SU-DHL-6 (cell line): ENCODE data around the gene PRMT5.
A peak's percentile ranks its signal among the peaks of the same experiment; 100 is the strongest.

Experiments
- H2AFZ ChIP-seq: fragments of 200-600 bp; sonication (generic); 2 replicates; pipeline ENCODE4 v1.6.1; 2014; ENCODE audit warnings: low read depth, mild to moderate bottlenecking, moderate library complexity, mixed read lengths, antibody characterized with exemption, low read length; ENCODE audit not compliant: severe bottlenecking
- H3F3A ChIP-seq: fragments of 200-600 bp; shearing (Covaris generic); 2 replicates; pipeline ENCODE4 v1.6.0; 2016; ENCODE audit warnings: antibody characterized with exemption, mild to moderate bottlenecking; ENCODE audit not compliant: insufficient read depth
- H3K27ac ChIP-seq: fragments of 200-600 bp; sonication (generic); 2 replicates; pipeline ENCODE4 v1.5.1; 2016; ENCODE audit warnings: low read depth, mild to moderate bottlenecking, low read length, moderate library complexity, mixed read lengths
- H3K27me3 ChIP-seq: fragments of 200-600 bp; sonication (generic), shearing (Covaris generic); 2 replicates; pipeline ENCODE4 v1.6.0; 2014; ENCODE audit warnings: mild to moderate bottlenecking, low read length
- H3K36me3 ChIP-seq: fragments of 200-600 bp; sonication (generic); 2 replicates; pipeline ENCODE4 v1.6.1; 2014; ENCODE audit warnings: mild to moderate bottlenecking, low read length, mixed read lengths
- H3K4me2 ChIP-seq: fragments of 300-600, 200-600 bp; shearing (Covaris generic), sonication (generic); 2 replicates; pipeline ENCODE4 v1.6.0; 2014; ENCODE audit warnings: low read length, low read depth, mild to moderate bottlenecking; ENCODE audit not compliant: poor library complexity, severe bottlenecking
- H3K4me3 ChIP-seq: fragments of 200-600 bp; sonication (generic); 2 replicates; pipeline ENCODE4 v1.5.1; 2014; ENCODE audit warnings: antibody characterized with exemption, low read length, mild to moderate bottlenecking, mixed read lengths; ENCODE audit not compliant: insufficient read depth, poor library complexity, severe bottlenecking
- H3K79me2 ChIP-seq: fragments of 200-600 bp; sonication (generic); 2 replicates; pipeline ENCODE4 v1.6.1; 2014; ENCODE audit warnings: mild to moderate bottlenecking, low read length, moderate library complexity; ENCODE audit not compliant: insufficient read depth
- H3K9ac ChIP-seq: fragments of 200-600 bp; sonication (generic); 2 replicates; pipeline ENCODE4 v1.7.0; 2014; ENCODE audit warnings: mild to moderate bottlenecking, low read length
- H3K9me2 ChIP-seq: fragments of 200-600 bp; sonication (generic); replicated peaks from 2 replicates; pipeline ENCODE4 v1.6.1; 2014; ENCODE audit warnings: low read length; ENCODE audit not compliant: insufficient read depth
- H3K9me3 ChIP-seq: fragments of 200-600 bp; sonication (generic); 2 replicates; pipeline ENCODE4 v1.6.1; 2014; ENCODE audit warnings: low read length, mixed read lengths; ENCODE audit not compliant: insufficient read depth
- H4K20me1 ChIP-seq: fragments of 200-600 bp; sonication (generic); 2 replicates; pipeline ENCODE4 v1.6.1; 2014; ENCODE audit warnings: low read depth, mild to moderate bottlenecking, antibody characterized with exemption, low read length, moderate library complexity, mixed read lengths
- CTCF ChIP-seq: fragments of 200-600 bp; sonication (generic); IDR thresholded peaks from one replicate; pipeline ENCODE4 v1.5.1; 2017; ENCODE audit warnings: antibody characterized with exemption, mild to moderate bottlenecking, low read length, moderate library complexity; ENCODE audit not compliant: insufficient read depth, poor library complexity, severe bottlenecking
- EZH2phosphoT487 ChIP-seq: fragments of 200-600 bp; sonication (generic), shearing (Covaris generic); conservative IDR thresholded peaks from 2 replicates; pipeline ENCODE4 v1.6.1; 2018; ENCODE audit warnings: mild to moderate bottlenecking, antibody characterized with exemption, low read length, moderate library complexity, mixed read lengths

Gene PRMT5

DNA sequence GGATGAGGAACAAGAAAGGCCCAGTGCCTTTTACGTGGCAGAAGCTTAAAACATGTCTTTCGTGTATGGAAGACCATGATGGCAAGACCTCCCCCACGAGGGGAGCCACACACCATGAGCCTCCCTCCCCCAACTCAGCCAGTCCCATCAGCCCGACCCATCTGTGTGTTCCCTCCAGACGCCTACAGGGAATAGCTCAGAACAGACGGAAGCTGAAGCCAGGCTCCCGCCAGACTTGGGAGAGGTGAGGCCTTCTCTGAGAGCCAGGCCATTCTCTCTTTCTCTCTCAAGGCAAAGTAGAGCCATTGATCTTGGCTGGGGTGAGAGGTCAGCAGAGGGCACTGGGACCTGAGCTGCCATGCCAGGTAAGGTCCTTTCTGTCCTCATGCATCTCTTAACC, 36.7 kb downstream of the PRMT5 start:
- no peaks in the 10 kb centered on the region for H3K27me3 ChIP-seq
- H3K36me3 ChIP-seq: no peaks in the 10 kb centered on the region
- no peak overlapping the region for H3K4me3 ChIP-seq
- no peak overlapping the region for H3K27ac ChIP-seq
- no peaks in the 10 kb centered on the region for H3K79me2 ChIP-seq
- H2AFZ ChIP-seq: no peak overlapping the region
- H3K4me2 ChIP-seq: no peak overlapping the region
- no peak for TF ChIP-seq EZH2phosphoT487
- no peak for TF ChIP-seq CTCF
- no peaks in the 10 kb centered on the region for H3K9me3 ChIP-seq
- H3K9ac ChIP-seq: no peak overlapping the region
- peaks cover 11% of the 10 kb centered on the region for H3F3A ChIP-seq
- H3K9me2 ChIP-seq: no peaks in the 10 kb centered on the region
- no peaks in the 10 kb centered on the region for H4K20me1 ChIP-seq

- no peaks in the 10 kb centered on the region for H3K9me2 ChIP-seq
- H3K36me3 ChIP-seq: no peaks in the 10 kb centered on the region
- H4K20me1 ChIP-seq: no peaks in the 10 kb centered on the region
- no peaks in the 10 kb centered on the region for H3K27me3 ChIP-seq
- H3F3A ChIP-seq: peaks cover 24% of the 10 kb centered on the region
- TF ChIP-seq EZH2phosphoT487 (no peak), CTCF (no peak)
- H3K79me2 ChIP-seq: no peaks in the 10 kb centered on the region
- no peak overlapping the region for H3K27ac ChIP-seq
- H2AFZ ChIP-seq: no peak overlapping the region
- no peaks in the 10 kb centered on the region for H3K9me3 ChIP-seq
- no peak overlapping the region for H3K4me2 ChIP-seq
- no peak overlapping the region for H3K9ac ChIP-seq
- no peak overlapping the region for H3K4me3 ChIP-seq
These were observed 38.8 kb downstream of the PRMT5 start for GRCh38 chr14:22890416-22890815.

- peak overlapping the region; percentile 78 for H3K4me2 ChIP-seq
- no peaks in the 10 kb centered on the region for H3K27me3 ChIP-seq
- H3K9me3 ChIP-seq: no peaks in the 10 kb centered on the region
- peak overlapping the region; percentile 50 for H3K9ac ChIP-seq
- H3K9me2 ChIP-seq: no peaks in the 10 kb centered on the region
- peak overlapping the region; percentile 12 for H3K4me3 ChIP-seq
- H3F3A ChIP-seq: peaks cover 24% of the 10 kb centered on the region
- no peak overlapping the region for H2AFZ ChIP-seq
- no peaks in the 10 kb centered on the region for H4K20me1 ChIP-seq
- no peaks in the 10 kb centered on the region for H3K79me2 ChIP-seq
- TF ChIP-seq EZH2phosphoT487 (no peak), CTCF (no peak)
- H3K27ac ChIP-seq: peak overlapping the region; percentile 86
- H3K36me3 ChIP-seq: no peaks in the 10 kb centered on the region
These were observed 40.5 kb downstream of the PRMT5 start for GRCh38 chr14:22888662-22889061.

- Histone ChIP-seq H3K9me3 (no peaks in the 10 kb centered on the region), H3K9me2 (no peaks in the 10 kb centered on the region), H3K27ac (peak overlapping the region; percentile 86), H4K20me1 (no peaks in the 10 kb centered on the region), H3F3A (peaks cover 24% of the 10 kb centered on the region), H2AFZ (no peak overlapping the region), H3K9ac (peak overlapping the region; percentile 50), H3K27me3 (no peaks in the 10 kb centered on the region), H3K4me3 (peak overlapping the region; percentile 12), H3K4me2 (peak overlapping the region; percentile 78), H3K36me3 (no peaks in the 10 kb centered on the region), H3K79me2 (no peaks in the 10 kb centered on the region)
- TF ChIP-seq CTCF (no peak), EZH2phosphoT487 (no peak)
These were observed 41.2 kb downstream of the PRMT5 start for GRCh38 chr14:22887990-22888378.
